HEK293T (cell line): ENCODE measurements around the gene SMURF1.

Source experiments
- BHLHE40 ChIP-seq: fragments of 450-650 bp; IDR thresholded peaks from 2 replicates; pipeline ENCODE4 v1.6.1; 2016; ENCODE audit warnings: mild to moderate bottlenecking, moderate library complexity, borderline replicate concordance
- CTBP1 ChIP-seq: fragments of 450-650 bp; IDR thresholded peaks from 2 replicates; pipeline ENCODE4 v1.6.1; 2016; ENCODE audit warnings: borderline replicate concordance
- FOXM1 ChIP-seq: fragments of 450-650 bp; IDR thresholded peaks from 2 replicates; pipeline ENCODE4 v1.6.1; 2017; ENCODE audit warnings: mild to moderate bottlenecking, borderline replicate concordance
- HDGF ChIP-seq: fragments of 450-650 bp; IDR thresholded peaks from 2 replicates; pipeline ENCODE4 v1.6.1; 2017; ENCODE audit warnings: antibody characterized with exemption, borderline replicate concordance
- NFRKB ChIP-seq: fragments of 450-650 bp; IDR thresholded peaks from 2 replicates; pipeline ENCODE4 v1.6.1; 2016; ENCODE audit warnings: mild to moderate bottlenecking, moderate library complexity
- TF ChIP-seq, protein P1 (sequence below): fragments of 450-650 bp; IDR thresholded peaks from 2 replicates; pipeline ENCODE4 v1.6.1; 2016

DNA sequence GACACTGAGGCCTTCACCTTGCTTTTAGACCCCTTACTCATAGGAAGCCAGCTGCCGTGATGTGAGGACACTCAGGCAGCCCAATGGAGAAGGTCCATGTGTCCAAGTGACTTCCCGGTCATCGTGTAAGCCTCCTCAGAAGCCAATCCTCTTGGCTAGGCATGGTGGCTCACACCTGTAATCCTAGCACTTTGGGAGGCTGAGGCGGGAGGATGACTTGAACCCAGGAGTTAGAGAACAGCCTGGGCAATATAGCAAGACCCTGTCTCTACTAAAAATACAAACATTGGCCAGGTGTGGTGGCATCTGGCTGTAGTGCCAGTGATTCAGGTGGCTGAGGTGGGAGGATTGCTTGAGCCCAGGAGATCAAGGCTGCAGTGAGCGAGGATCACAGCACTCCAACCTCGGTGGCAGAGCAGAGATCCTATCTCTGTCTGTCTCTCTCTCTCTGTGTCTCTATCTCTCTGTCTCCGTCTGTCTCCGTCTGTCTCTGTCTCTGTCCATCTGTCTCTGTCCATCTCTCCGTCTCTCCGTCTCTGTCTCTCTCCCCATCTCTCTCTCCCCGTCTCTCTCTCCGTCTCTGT is 36.3 kb upstream of the SMURF1 start:
- TF ChIP-seq, protein P1, sequence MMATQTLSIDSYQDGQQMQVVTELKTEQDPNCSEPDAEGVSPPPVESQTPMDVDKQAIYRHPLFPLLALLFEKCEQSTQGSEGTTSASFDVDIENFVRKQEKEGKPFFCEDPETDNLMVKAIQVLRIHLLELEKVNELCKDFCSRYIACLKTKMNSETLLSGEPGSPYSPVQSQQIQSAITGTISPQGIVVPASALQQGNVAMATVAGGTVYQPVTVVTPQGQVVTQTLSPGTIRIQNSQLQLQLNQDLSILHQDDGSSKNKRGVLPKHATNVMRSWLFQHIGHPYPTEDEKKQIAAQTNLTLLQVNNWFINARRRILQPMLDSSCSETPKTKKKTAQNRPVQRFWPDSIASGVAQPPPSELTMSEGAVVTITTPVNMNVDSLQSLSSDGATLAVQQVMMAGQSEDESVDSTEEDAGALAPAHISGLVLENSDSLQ, result no peak
- TF ChIP-seq CTBP1, result no peak
- no peak for TF ChIP-seq FOXM1
- no peak for TF ChIP-seq HDGF
- no peak for TF ChIP-seq NFRKB
- no peak for TF ChIP-seq BHLHE40
